ENCODE data around the gene KRT24.

GRCh38 chr17:40671282-40671681 lies 32.3 kb downstream of the KRT24 start:
- TF ChIP-seq CTCF (IDR thresholded peaks at IDR 0.05; ENCODE audit: poor library complexity), result no peak
- TF ChIP-seq EZH2phosphoT487 (IDR thresholded peaks at IDR 0.05; ENCODE audit: low read depth, severe bottlenecking, unreplicated experiment), result no peak
- TF ChIP-seq EZH2 (IDR thresholded peaks at IDR 0.05; ENCODE audit: borderline replicate concordance), result no peak
